ENCODE data around the gene CAPN15. TPM values are rescaled to one million over a fixed set of nuclear protein-coding genes. Genes with fewer than 3 reads are reported as not detected.

CAPN15 gene
- total RNA-seq, 1 experiment from 2014 or later: 76.4 TPM

GRCh38 chr16:530111-530817 is 2.8 kb downstream of the CAPN15 start:
- no peak overlapping the region for H3K56ac ChIP-seq (ENCODE audit: insufficient read length, low read depth, low read length)
- no peak overlapping the region for H4K5ac ChIP-seq (ENCODE audit: insufficient read length, low read depth, low read length)
- DNase-seq: no peak
- no peak overlapping the region for H3K23ac ChIP-seq (ENCODE audit: insufficient read length, low read depth, low read length)
- peaks cover 0 to 11% (median 8%) of the 10 kb centered on the region in 3 experiments; a peak in 3 of 7 replicates for H3K36me3 Mint-ChIP-seq (ENCODE audit: insufficient read depth in 1 of 3, low read depth in 3 of 3)
- H4K8ac ChIP-seq (replicated peaks; ENCODE audit: insufficient read length, low read depth, low read length): no peak overlapping the region
- no peak overlapping the region for H3T11ph ChIP-seq (ENCODE audit: low read length)
- no peak overlapping the region for H3K4me2 ChIP-seq (ENCODE audit: insufficient read depth, insufficient read length, low read length)
- H4K20me1 ChIP-seq (ENCODE audit: control insufficient read depth, insufficient read depth, insufficient read length): peaks cover 6% of the 10 kb centered on the region
- TF ChIP-seq CTCF (conservative IDR thresholded peaks at IDR 0.05): no peak
- no peaks in the 10 kb centered on the region for H3K27me3 Mint-ChIP-seq (ENCODE audit: low read depth)
- H3K27ac Mint-ChIP-seq: peak overlapping the region in 1 of 3 experiments; percentile 35; a peak in 3 of 7 replicates
- no peaks in the 10 kb centered on the region for H3K79me1 ChIP-seq (ENCODE audit: insufficient read depth, low read depth, low read length, poor library complexity, severe bottlenecking)
- no peak overlapping the region for H2BK5ac ChIP-seq (ENCODE audit: insufficient read length, low read length)
- no peaks in the 10 kb centered on the region; the same call in 1 of the 2 replicates for H3K4me1 ChIP-seq (ENCODE audit: insufficient read depth, low read length)
- H2BK15ac ChIP-seq (ENCODE audit: low read depth, low read length): no peak overlapping the region
- H3K14ac ChIP-seq (ENCODE audit: insufficient read depth, low read length): no peak overlapping the region; the same call in 1 of the 2 replicates
- no peaks in the 10 kb centered on the region for H3K9me3 ChIP-seq (ENCODE audit: control insufficient read depth, low read depth, low read length)
- no peak overlapping the region for H2BK20ac ChIP-seq (ENCODE audit: low read depth, low read length, poor library complexity, severe bottlenecking)
- H3K4me3 Mint-ChIP-seq: peak overlapping the region; percentile 50 to 88; a peak in 3 of 5 replicates
- no peak overlapping the region for H2AFZ ChIP-seq (ENCODE audit: low read length)
- no peak overlapping the region for H3K9ac ChIP-seq (ENCODE audit: extremely low read depth, insufficient read length, low read length)
- H3K18ac ChIP-seq (ENCODE audit: insufficient read length, low read depth, low read length): no peak overlapping the region
- no peak overlapping the region for H3K27ac ChIP-seq (ENCODE audit: insufficient read length, low read depth, low read length)
- no peaks in the 10 kb centered on the region for H3K27me3 ChIP-seq (ENCODE audit: insufficient read depth, low read length)
- H2BK120ac ChIP-seq (ENCODE audit: low read depth, low read length, poor library complexity, severe bottlenecking): no peak overlapping the region
- H3K9me3 Mint-ChIP-seq: no peaks in the 10 kb centered on the region
- no peak overlapping the region for H2AK5ac ChIP-seq (ENCODE audit: insufficient read length, low read length)
- no peak overlapping the region for H4K91ac ChIP-seq (ENCODE audit: insufficient read length, low read depth, low read length)
- peaks cover 22% of the 10 kb centered on the region; the same call in 1 of the 2 replicates for H3K79me2 ChIP-seq (ENCODE audit: insufficient read depth, low read length)
- peaks cover 18% of the 10 kb centered on the region in 2 experiments for H3K4me1 Mint-ChIP-seq
- H3K23me2 ChIP-seq (ENCODE audit: insufficient read length, low read depth, low read length, poor library complexity, severe bottlenecking): peaks cover 13% of the 10 kb centered on the region
- WGBS (ENCODE audit: extremely low coverage, insufficient read length, low lambda C conversion rate): no CpG with 5 or more reads among the region's 23 CpGs
- no peak overlapping the region for H3K4ac ChIP-seq (ENCODE audit: low read depth, low read length)
- H2BK12ac ChIP-seq (ENCODE audit: insufficient read length, low read depth, low read length): no peak overlapping the region

Measured in H9 (cell line).